ENCODE data around the gene SLC2A8.

Gene SLC2A8

GRCh38 chr9:127404631-127405030, 7.7 kb downstream of the SLC2A8 start:
- no peak for DNase-seq

GRCh38 chr9:127405344-127406125, 8.6 kb downstream of the SLC2A8 start:
- DNase-seq, result no peak

GRCh38 chr9:127406799-127407491, 10.0 kb downstream of the SLC2A8 start:
- no peak for DNase-seq

DNA sequence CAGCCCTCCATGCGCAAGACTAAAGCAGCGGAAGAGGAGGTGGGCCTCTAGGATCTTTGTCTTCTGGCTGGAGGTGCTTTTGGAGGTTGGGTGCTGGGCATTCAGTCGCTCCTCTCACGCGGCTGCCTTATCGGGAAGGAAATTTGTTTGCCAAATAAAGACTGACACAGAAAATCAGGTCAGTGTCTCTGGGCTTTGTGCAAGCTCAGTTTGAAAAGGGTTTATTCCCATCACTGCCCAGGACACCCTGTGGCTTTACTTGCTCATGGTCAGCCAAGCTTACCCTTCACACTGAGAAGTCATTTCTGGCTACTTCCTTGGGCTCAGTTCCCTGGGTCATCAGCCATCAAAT, 10.5 kb downstream of the SLC2A8 start:
- no peak for DNase-seq

GRCh38 chr9:127411122-127411521, 14.2 kb downstream of the SLC2A8 start:
- no peak for DNase-seq

GRCh38 chr9:127415141-127415540, 18.2 kb downstream of the SLC2A8 start:
- DNase-seq, result no peak

DNA sequence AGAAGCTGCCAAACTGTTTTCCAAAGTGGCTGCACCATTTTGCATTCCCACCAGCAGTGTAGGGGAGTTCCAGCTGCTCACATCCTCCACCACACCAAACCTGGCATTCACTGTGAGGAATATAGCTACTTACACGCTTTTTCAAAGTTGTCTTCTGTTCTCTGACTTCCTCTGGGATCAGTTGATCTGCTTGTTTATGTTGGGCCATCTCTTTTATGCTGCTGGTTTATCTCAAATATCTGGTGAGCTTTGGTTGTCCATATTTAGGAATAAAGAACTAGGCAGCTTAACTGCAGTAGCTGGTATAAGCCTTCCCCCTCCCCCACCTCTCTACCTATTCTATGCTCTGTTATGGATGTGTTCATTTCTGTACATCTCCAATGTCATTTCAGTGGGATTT, 18.7 kb downstream of the SLC2A8 start:
- DNase-seq, result no peak

DNA sequence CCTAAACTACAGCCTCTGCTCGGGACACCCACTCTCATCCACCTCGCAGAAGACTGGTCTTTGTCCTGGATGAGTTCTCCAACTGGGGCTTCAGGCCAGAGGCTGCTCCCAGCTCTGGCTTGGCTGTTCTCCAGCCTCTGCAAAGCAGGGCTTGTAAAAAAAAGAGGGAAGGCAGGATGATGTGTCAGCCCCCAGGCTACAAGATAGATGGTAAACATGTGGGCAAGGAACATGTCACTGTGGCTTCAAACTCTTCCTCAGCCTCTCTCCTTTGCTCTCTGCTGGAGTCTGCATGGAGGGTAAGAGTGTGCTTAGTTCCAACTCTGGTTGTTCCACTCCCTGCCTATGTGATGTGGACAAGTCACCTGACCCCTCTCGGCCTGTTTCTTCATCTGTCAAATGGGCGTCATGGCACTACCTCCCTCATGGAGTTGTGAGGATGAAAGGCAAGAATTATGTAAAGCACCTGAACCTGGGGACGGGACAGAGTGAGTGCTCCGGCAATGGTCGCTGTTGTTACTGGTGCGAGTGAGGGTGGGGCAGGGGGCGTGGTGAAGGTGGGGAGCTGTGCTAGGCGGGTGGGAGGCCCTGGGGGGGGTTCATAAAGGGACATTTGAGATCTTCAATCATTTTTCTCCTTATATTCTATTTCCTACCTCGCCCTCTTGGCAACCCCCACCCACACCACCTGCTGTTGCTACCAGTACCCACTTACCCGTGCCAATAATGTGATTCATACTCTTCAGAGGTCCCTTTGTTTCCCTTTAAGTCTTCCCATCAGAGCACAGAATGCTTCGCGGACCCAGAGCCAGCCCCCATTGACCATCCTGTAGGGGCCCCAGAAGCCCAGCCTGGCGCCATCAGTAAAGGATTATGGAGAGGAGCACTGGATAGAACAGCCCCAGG, 20.4 kb downstream of the SLC2A8 start:
- DNase-seq, result no peak

DNA sequence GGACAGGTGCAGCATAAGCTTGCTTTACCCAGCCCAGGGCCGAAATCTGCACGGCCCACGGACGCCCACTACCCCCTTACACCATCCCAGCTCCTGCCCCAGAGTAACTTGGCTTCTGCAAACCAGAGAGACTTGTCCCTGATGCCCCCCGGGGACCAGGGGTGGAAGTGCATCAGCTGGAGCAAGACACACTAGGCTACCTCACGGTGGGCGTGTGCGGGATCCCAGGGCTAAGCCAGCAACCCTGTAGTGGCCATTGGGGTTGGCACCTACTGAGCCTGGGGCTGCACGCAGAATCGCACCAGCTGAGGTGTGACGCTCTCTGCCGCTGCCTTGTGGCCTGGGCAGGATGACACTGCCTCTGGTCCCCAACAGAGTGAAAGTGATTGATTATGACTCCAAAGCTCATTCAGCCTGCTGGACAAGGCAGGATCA, 21.1 kb downstream of the SLC2A8 start:
- no peak for DNase-seq

DNA sequence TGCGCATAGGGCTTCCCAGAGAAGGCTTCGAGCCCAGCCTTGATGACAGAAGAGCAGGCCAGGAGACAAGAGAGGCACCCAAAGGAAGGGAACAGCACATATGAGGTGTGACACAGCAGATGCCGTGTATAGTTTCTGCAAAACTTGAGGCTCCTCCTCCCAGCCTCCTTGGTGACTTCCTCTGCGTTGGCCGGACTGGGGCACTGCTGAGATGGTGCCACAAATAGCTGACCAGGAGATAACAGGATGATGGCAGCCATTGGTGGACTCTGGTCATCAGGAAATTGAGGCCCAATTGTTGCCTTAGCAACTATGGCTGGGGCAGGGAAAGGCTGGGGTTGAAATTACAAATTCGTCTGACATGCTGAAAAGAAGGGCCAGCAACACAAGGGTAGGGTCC, 22.4 kb downstream of the SLC2A8 start:
- DNase-seq, result no peak

- DNase-seq, result no peak
Observed at GRCh38 chr9:127421057-127421456, 24.1 kb downstream of the SLC2A8 start.

DNA sequence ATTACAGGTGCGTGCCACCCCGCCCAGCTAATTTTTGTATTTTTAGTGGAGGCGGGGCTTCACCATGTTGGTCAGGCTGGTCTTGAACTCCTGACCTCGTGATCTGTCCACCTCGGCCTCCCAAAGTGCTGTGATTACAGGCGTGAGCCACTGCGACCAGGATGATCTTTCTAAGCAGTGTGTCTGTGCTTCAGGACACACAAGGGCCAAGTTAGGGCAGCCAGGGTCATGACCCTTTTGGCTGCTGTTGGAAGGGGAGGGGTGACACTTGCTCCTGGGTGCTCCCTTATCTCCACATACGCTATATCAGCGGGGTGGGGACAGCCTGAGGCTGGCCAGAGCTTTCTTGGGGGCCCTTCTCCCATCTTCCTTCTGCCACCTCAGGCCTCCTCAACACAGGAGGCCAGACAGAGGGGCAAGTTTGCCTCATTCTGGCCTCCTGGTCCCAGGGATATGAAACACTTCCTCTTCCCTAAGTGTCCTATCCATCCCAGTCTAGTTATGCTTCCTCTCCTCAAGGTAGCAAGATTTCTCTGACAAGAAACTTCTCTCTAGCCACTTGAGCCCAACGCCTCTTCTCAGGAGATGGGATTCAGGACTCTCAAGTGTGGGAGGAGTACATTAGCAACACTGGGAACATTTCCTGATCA, 25.3 kb downstream of the SLC2A8 start:
- no peak for DNase-seq

DNA sequence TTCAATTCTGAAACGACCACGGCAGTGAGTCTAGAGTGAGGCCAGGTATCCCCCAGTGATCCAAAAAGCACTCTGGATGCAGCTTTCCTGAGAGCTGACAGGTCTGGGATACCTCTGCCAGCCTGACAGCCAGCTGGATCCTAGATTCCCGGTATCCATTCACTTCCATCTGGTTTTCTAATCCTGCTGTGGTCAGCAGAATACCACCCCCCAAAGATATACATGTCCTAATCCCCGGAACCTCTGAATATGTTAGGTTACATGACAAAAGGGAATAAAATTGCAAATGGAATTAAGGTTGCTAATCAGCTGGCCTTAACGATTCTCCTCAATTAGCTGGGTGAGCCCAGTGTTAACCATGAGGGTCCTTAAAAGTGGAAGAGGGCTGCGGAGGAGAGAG, 25.8 kb downstream of the SLC2A8 start:
- DNase-seq, result no peak

DNA sequence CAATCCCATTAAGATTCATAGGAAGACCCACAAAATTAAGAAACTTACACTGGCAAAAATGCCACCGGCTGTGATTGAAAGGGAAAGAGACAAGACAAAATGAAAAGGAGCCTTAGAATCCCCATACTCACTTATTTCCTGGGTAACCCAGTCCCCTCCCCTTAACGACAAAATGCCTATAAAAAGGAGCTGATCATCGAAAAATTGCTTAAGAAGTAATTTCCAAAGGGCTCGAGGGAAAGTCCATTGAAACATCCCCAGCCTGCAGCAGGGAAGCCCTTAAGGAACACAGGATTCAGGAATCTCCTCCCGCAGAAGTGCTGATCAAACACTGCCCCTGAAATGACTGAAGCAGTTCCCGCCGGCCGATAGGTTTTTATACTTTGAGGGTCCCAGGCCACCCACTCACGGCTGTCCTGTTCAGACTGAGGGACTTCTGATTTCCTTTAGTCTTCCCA, 26.5 kb downstream of the SLC2A8 start:
- no peak for DNase-seq

DNA sequence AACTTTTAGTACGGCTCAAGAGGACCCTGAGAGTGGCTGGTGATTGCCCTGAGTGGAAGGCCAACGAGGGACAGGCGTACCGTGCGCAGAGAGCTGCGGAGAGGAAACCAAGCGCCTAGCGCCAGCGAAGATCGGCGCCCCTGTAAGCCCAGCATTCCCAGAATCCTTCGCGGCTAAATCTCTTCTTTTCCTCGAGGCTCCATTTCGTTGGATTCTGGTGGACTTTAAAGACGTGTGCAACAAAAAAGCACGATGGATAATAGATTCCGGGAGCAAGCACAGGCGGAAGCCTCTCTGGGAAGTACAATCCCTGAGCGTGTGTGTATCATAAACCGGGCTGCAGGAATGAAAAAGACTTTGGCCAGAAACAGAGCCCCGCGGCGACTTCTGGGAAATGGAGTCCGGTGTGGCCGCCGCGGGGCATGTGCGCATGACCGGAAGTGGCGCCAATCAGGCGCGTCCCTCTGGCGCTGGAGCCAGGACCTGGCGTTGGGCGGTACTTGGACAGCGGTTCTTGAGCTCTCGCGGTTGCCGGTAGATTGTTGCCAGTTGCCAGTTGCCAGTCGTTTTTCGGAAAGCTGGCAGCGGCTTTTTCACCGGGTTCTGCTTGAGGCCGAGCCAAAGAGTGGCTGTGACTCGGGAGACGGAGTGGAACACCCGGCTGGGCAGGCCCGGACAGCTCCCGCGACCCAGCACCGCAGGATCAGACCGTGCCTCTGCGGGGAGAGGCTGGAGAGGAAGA, 27.1 kb downstream of the SLC2A8 start, which contains the start of gene ZNF79:
Gene ZNF79 (plus strand): TSS at position 449 of the 742 bp plus-strand sequence. CDS start 406 bp downstream, outside the sequence.
- peak; percentile 87 for DNase-seq

DNA sequence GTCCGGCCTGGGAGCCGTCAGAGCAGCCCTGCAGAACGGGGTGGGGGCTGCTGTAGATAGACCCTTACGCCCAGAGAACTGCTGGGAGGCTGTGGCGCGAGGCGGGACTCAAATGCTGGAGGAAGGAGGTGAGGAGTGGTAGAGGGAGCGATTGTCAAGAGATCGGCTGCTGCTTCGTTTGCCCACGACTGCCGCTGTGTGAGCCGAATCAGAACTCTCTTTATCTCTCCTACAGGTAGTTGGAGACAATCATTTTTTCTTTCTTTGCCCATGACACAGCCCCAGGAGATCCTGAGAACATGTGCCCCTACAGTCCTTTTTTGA, 27.7 kb downstream of the SLC2A8 start:
- no peak for DNase-seq

GRCh38 chr9:127426756-127427155, 29.8 kb downstream of the SLC2A8 start:
- no peak for DNase-seq

DNA sequence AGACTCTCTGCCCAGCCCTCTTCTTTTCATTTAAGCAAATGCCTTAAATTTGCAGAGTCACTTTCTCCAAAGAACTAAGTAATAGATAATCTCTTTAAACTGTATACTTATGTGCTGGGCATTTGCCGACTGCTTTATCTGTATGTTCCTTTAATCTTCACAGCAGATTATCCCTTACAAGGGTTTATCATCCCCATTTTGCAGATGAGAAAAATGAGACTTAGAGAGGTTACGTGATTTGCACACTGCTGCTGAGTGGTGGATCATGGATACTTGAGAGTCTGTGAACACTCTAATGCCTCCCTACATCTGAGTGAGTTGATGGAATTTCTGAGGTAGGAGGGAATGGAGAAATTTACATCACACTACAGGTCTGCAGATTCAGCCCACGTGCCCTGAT, 31.4 kb downstream of the SLC2A8 start:
- DNase-seq, result no peak

DNA sequence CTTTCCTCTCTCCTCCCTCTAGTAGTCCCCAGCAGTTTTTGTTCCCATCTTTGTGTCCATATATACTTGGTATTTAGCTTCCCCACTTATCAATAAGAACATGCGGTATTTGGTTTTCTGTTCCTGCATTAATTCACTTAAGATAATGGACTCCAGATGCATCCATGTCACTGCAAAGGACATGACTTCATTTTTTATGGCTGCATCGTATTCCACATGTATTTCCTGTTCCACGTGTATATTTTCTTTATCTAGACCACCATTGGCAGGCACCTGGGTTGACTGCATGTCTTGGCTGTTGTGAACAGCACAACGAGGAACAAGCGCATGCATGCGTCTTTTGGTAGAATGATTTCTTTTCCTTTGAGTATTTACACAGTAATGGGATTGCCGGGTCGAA, 33.4 kb downstream of the SLC2A8 start:
- DNase-seq, result no peak

GRCh38 chr9:127437497-127438264, 40.7 kb downstream of the SLC2A8 start:
- peak; percentile 21 for DNase-seq

DNA sequence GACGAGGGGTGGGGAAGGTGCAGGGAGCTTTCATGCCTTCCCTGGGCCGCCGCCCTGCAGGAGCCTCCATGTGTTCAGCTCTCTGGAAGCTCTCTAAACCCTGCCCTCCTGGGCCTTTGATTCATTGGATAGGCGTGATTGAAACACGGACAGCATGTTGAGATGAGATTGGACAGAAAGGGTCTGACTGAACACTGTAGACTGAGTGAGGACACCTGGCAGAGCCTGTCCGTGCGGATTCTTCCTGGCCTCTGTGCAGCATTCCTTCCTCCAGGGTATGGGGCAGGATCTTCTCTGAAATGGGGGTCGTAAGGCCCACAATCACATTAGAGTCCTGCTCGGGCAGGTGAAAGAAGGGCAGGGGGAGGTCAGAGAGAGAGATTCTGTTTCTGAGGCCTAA, 41.4 kb downstream of the SLC2A8 start:
- no peak for DNase-seq
